DOHH2 (cell line): ENCODE measurements around the gene HMHB1.

Experiments used
- EZH2phosphoT487 ChIP-seq: fragments of 200-600 bp; sonication (generic); IDR thresholded peaks from 2 replicates; pipeline ENCODE4 v1.6.1; 2017; ENCODE audit warnings: borderline replicate concordance, mild to moderate bottlenecking, antibody characterized with exemption, low read length, moderate library complexity, mixed read lengths
- TF ChIP-seq, protein P1 (sequence below): fragments of 200-600 bp; sonication (generic); IDR thresholded peaks from one replicate; pipeline ENCODE4 v1.5.1; 2014; ENCODE audit warnings: antibody characterized with exemption, mild to moderate bottlenecking, low read depth, low read length; ENCODE audit not compliant: poor library complexity, severe bottlenecking

- TF ChIP-seq, protein P1, sequence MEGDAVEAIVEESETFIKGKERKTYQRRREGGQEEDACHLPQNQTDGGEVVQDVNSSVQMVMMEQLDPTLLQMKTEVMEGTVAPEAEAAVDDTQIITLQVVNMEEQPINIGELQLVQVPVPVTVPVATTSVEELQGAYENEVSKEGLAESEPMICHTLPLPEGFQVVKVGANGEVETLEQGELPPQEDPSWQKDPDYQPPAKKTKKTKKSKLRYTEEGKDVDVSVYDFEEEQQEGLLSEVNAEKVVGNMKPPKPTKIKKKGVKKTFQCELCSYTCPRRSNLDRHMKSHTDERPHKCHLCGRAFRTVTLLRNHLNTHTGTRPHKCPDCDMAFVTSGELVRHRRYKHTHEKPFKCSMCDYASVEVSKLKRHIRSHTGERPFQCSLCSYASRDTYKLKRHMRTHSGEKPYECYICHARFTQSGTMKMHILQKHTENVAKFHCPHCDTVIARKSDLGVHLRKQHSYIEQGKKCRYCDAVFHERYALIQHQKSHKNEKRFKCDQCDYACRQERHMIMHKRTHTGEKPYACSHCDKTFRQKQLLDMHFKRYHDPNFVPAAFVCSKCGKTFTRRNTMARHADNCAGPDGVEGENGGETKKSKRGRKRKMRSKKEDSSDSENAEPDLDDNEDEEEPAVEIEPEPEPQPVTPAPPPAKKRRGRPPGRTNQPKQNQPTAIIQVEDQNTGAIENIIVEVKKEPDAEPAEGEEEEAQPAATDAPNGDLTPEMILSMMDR: no peak
- TF ChIP-seq EZH2phosphoT487: no peak
Measured at GRCh38 chr5:143819716-143820115, 7.8 kb downstream of the HMHB1 start.
